ENCODE results near the gene GLIS2. TPM values are rescaled to one million over a fixed set of nuclear protein-coding genes. Genes with fewer than 3 reads are reported as not detected.

The GLIS2 gene
- total and polyA plus RNA-seq, 12 donors, result 6.9 to 16.9 (median 13.9) TPM

DNA sequence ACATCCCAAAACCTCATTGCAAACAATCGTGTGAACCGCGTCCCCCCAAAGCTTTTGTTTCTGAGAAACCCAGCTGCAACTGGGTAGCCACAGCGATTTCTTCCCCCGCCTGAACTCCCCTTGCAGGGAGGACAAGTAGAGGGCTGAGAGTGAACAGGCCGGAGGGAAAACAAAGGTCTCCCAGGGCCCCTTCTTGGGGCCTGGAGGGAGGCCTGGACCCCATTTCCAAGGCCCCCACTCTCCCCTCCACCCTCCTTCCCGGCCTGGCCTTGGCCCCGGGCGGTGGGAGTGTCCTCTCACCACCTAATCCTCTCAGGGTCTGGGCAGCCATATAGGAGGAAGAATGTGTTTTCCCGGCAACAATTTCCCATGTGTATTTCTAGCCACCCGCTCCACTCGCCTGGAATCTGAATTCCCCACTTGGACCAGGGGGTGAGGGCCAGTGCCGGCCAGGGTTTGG is 2.6 kb downstream of the GLIS2 start:
- ATAC-seq (no peak), DNase-seq (no peak)
- Histone ChIP-seq H3K9me3 (no peaks in the 10 kb centered on the region), H3K27me3 (peaks cover 0 to 38% (median 0%) of the 10 kb centered on the region in 7 donors), H3K27ac (peak overlapping the region in 8 of 10 donors; percentile 84 to 98 (median 90)), H3K4me1 (peaks cover 54 to 86% (median 75%) of the 10 kb centered on the region in 9 donors), H3K4me3 (peak overlapping the region in 5 of 10 donors; percentile 9 to 93 (median 82)), H3K36me3 (no peaks in the 10 kb centered on the region)
- TF ChIP-seq CTCF (IDR thresholded peaks at IDR 0.05), result no peak
- intact Hi-C loops (cut with DNase I), result no loop called here
- 36 to 44% methylated on average over 13 of the region's 13 CpGs for WGBS, 2 donors

GRCh38 chr16:4318967-4319366 is 3.1 kb downstream of the GLIS2 start:
- no peaks in the 10 kb centered on the region for H3K36me3 ChIP-seq
- H3K27me3 ChIP-seq, result peaks cover 0 to 33% (median 0%) of the 10 kb centered on the region in 7 donors
- intact Hi-C loops (cut with DNase I), result no loop called here
- peak overlapping the region in 3 of 10 donors; percentile 5 to 93 (median 82) for H3K4me3 ChIP-seq
- WGBS, 2 donors, result 77 to 86% methylated on average over 5 of the region's 5 CpGs
- ATAC-seq (no peak), DNase-seq (no peak)
- peaks cover 59 to 86% (median 75%) of the 10 kb centered on the region in 9 donors for H3K4me1 ChIP-seq
- no peaks in the 10 kb centered on the region for H3K9me3 ChIP-seq
- TF ChIP-seq CTCF (IDR thresholded peaks at IDR 0.05), result no peak
- H3K27ac ChIP-seq, result peak overlapping the region in 9 of 10 donors; percentile 48 to 98 (median 87)

GRCh38 chr16:4319454-4320421 is 3.9 kb downstream of the GLIS2 start:
- TF ChIP-seq CTCF (IDR thresholded peaks at IDR 0.05), result no peak
- intact Hi-C loops (cut with DNase I), result loop anchor here in 1 of 10 donors (5.0 kb wide), 1 partner anchor 47 kb away; the partner anchor contains the start of gene TFAP4
- peak overlapping the region in 9 of 10 donors; percentile 48 to 98 (median 87) for H3K27ac ChIP-seq
- ATAC-seq, result peak in 1 of 8 donors; percentile 11
- H3K27me3 ChIP-seq, result peaks cover 0 to 25% (median 0%) of the 10 kb centered on the region in 7 donors
- H3K4me3 ChIP-seq, result peak overlapping the region in 7 of 10 donors; percentile 1 to 82 (median 11)
- H3K36me3 ChIP-seq, result no peaks in the 10 kb centered on the region
- 46 to 52% methylated on average over 34 to 37 of the region's 37 CpGs for WGBS, 2 donors
- peak in 1 of 2 donors; percentile 63 for DNase-seq
- H3K4me1 ChIP-seq, result peaks cover 64 to 88% (median 75%) of the 10 kb centered on the region in 9 donors
- H3K9me3 ChIP-seq, result no peaks in the 10 kb centered on the region

- 52 to 54% methylated on average over 16 of the region's 16 CpGs for WGBS, 2 donors
- TF ChIP-seq CTCF (IDR thresholded peaks at IDR 0.05), result no peak
- no peaks in the 10 kb centered on the region for H3K9me3 ChIP-seq
- peaks cover 0 to 16% (median 0%) of the 10 kb centered on the region in 7 donors for H3K27me3 ChIP-seq
- no peak for ATAC-seq
- no peaks in the 10 kb centered on the region for H3K36me3 ChIP-seq
- H3K4me1 ChIP-seq, result peaks cover 68 to 92% (median 81%) of the 10 kb centered on the region in 9 donors
- DNase-seq, result no peak
- intact Hi-C loops (cut with DNase I), result loop anchor here in 1 of 10 donors (5.0 kb wide), 1 partner anchor 48 kb away; the partner anchor contains the start of gene TFAP4
- H3K27ac ChIP-seq, result peak overlapping the region in 9 of 10 donors; percentile 34 to 98 (median 87)
- peak overlapping the region in 3 of 10 donors; percentile 4 to 23 (median 5) for H3K4me3 ChIP-seq
Measured at GRCh38 chr16:4320571-4321137, 4.8 kb downstream of the GLIS2 start.

Data from heart right ventricle (tissue), 16 donors.